CD4-positive, alpha-beta T cell treated with Interleukin-4 for 1 hour (primary cell): ENCODE data around the gene VWCE.

ENCODE experiments used
- DNase-seq, 2 donors: peaks; one replicate each; pipeline ENCODE4 v3.0.0-alpha.2; 2020 to 2022

Gene VWCE

GRCh38 chr11:61294717-61295595 lies at the start of gene VWCE:
TSS of gene VWCE (minus strand) at chr11:61295316. CDS start at chr11:61295037, 279 bp downstream.
- peak; percentile 46 to 56 for DNase-seq

DNA sequence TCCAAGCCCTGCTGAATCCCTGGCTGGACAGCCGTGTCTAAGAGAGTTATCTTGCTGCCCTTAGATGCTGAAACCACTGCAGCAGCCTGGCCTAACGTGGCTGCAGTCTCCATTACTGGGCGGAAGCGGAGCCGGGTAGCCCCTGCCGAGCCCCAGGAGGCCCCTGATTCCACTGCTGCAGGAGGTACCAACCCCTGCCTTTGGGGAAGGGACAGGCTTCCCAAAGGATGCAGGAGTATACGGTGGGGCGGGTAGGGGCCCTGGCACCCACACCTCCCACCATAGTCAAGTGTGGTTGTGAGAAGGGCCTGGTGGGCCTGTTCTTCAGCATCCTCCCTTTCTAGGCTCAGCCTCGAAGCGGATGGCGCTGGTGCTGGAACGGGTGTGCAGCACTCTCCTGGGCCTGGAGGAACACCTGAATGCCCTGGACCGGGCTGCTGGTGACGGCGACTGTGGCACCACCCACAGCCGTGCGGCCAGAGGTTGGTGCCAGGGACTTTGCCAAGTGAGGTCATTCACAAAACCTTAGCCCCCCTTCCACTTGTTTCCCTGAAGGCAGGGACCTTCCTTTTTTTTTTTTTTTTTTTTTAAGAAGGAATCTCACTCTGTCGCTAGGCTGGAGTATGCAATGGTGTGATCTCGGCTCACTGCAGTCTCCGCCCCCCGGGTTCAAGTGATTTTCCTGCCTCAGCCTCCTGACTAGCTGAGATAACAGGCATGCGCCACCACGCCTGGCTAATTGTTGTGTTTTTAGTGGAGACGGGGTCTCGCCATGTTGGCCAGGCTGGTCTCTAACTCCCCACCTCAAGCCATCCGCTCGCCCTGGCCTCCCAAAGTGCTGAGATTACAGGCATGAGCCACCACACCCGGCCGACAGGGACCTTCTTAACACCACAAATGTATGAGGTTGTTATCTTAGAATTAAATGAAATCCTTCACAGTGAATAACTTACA lies 49.0 kb upstream of the VWCE start:
- no peak for DNase-seq

GRCh38 chr11:61342207-61342803 lies 47.2 kb upstream of the VWCE start:
- DNase-seq = no peak

DNA sequence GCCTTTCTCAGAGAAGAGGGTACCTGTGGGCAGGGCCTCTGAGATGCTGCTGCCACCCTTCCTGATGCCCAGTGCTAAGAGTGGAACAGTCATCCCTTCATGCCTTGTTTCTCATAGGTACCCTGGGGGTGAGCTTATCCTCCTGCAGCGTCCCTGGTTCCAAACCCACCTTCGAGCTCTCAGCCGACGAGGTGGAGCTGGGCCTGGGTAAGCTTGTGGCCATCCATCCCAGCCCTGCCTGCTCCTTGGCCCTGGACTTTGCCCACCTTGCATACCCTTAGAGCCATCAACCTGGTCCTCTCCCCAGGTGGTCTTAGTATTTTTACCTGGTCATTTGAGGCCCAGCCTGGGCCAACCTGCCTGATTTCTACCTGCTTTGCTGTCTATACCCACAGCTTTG lies 46.6 kb upstream of the VWCE start:
- no peak for DNase-seq

DNA sequence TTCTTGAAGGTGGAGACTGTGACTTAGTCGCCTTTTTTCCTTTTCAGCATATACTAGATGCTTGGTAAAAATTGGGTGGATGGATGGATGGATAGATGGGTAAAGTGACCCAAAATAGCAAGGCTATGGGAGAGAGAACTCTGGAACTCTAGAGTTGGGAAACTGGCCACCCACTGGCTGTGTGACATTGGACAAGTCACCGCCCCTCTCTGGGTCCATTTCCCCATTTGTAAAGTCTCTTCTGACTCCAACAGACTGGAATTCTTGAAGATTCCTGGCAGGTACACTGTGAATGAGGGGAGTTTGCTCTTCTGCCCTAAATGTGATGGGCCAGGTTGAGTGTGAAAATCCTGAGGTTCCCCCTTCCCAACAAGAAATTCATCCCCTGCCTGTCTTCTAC lies 45.9 kb upstream of the VWCE start:
- no peak for DNase-seq

DNA sequence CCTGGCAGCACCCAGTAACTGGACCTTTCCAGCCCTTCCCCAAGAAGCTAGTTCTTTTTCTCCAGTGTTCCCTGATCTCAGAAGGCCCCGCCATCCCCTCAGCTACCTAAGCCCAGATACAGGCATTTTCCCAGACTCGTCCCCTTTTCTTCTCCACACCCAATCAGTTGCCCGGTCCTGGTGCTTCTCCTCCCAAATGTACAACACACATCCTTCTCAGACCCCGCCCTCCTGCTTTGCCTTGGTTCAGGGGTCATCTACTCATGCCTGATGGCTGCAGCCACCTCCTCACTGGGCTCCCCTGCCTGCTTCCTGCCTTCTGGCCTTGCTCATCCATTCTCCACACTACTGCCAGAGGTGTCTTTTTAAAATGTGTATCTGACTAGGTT lies 44.4 kb upstream of the VWCE start:
- DNase-seq = no peak

DNA sequence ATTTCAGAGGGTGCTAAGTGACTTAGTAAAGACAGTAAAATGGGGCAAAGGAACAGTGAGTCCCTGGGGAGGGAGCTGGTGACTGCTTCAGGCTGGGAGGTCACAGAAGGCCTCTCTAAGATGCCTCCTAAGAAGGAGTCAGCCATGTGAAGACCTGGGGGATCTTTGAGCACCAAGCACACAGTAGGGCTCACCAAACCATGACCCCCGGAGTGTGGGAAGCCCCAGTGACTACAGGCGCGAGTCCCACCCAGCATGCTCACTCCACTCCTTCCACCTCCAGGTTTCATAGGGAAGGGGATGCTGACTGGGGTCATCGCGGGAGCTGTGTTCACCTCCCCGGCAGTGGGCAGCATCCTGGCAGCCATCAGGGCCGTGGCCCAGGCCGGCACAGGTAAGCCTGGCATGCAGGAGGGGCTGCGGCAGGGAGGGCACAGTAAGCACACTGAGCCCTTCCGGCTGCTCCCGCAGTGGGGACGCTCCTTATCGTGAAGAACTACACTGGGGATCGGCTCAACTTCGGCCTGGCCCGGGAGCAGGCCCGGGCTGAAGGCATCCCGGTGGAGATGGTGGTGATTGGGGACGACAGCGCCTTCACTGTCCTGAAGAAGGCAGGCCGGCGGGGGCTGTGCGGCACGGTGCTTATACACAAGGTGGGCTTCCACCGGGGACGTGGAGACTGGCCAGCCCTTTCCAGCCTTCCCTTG lies 43.8 kb upstream of the VWCE start:
- DNase-seq = no peak

GRCh38 chr11:61337706-61338470 lies 42.8 kb upstream of the VWCE start:
- DNase-seq = no peak

- peak; percentile 83 to 84 for DNase-seq
Observed at GRCh38 chr11:61336171-61336935, 41.2 kb upstream of the VWCE start.

- no peak for DNase-seq
Observed at GRCh38 chr11:61335355-61335710, 40.2 kb upstream of the VWCE start.

DNA sequence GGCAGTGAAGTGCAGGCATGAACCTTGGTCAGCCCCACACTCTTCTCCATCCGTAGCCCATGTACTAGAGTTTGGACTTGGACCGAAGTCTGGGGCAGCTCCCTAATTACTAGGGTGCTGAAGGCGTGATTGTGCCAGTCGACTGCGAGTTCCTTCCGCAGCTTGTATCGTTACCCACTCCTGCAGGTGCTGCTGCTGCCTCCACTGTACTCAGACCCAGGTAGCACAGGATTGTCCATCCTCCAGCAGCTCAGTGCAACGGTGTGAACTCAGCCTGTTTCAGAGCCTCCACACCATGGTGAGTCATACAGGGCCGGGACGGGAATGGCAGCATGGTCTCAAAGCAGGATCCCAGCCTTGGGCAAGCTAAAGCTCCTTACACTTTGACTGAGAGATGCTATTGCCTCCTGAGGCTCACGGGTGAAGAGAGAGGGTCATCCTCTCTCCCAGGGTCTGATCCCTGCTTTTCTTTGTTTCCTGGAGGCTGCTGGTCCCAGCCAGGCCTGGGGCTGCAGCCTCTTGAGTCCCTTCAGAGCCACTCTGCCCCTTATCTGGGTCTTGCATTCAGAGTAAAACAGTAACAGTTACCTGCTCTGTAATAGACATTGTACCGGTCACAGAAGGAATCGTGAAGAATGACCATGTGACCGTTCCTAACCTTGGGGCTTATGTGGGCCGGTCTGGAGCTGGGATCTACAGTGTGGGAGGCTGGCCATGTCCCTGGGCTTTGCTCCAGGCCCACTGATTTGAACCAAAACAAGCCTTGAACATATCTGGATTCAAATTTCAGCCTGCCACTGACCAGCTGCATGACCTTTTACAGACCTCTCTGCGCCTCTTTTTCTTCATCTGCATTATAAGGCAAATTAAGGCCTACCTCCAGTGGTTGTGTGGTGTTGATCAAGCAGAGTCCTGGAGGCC lies 39.6 kb upstream of the VWCE start:
- DNase-seq = no peak

- peak in 1 of 2 donors; percentile 7 for DNase-seq
Observed at GRCh38 chr11:61333550-61334433, 38.7 kb upstream of the VWCE start.

- DNase-seq = peak; percentile 95 to 96
Observed at GRCh38 chr11:61332797-61333549, 37.9 kb upstream of the VWCE start, which contains the start of the genes DDB1 and TKFC. TSS of gene DDB1 (minus strand) at chr11:61333105. CDS start at chr11:61332968, 137 bp downstream. TSS of gene TKFC (plus strand) at chr11:61333228. CDS start at chr11:61334729, 1,501 bp downstream.

- peak in 1 of 2 donors; percentile 5 for DNase-seq
Observed at GRCh38 chr11:61332281-61332796, 37.2 kb upstream of the VWCE start.

- no peak for DNase-seq
Observed at GRCh38 chr11:61331651-61332050, 36.5 kb upstream of the VWCE start.

DNA sequence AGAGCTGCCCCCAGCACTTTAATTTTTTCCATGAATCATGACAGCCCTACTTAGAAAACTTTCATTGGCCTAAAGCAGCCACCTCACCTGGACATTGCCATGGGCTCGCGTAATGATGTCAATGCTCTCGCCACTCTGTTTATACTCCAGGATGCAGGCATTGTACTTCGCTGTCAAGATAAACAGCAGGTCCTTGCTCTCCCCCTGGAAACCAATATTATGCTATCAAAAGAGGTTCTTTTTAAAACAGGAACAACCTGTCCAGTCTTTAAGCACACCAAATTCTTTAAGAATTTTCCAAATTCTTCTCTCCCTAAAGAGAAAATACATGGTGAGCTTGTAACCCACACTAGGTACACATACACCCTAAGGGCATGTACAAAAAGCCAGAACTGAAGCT lies 34.8 kb upstream of the VWCE start:
- no peak for DNase-seq

DNA sequence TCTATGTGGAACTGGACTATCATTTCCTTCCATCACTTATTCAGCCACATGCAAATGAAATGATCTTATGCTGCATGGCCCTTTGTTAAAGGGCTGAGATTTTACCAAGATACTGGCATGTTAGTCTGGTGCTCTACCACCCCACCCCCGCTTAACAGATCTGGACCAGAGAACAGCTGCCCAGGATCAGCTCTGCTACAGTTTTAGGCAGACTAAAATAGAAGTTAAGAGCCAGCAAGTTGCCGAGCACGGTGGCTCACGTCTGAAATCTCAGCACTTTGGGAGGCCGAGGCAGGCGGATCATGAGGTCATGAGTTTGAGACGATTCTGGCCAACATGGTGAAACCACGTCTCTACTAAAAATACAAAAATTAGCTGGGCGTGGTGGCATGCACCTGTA lies 33.2 kb upstream of the VWCE start:
- DNase-seq = no peak

- DNase-seq = no peak
Observed at GRCh38 chr11:61327669-61328071, 32.6 kb upstream of the VWCE start.
